Measurements from ENCODE around the gene MID1.
"Not testable (repeated sequence)": the region's sequence is repeated elsewhere in the genome, so short reads cannot be mapped to it uniquely, and the experiment has no call there.

The MID1 gene

GRCh38 chrX:10615931-10616774, 4.2 kb downstream of the MID1 start:
- no peak for DNase-seq

- DNase-seq, result no peak
Measured at GRCh38 chrX:10612215-10612614, 8.2 kb downstream of the MID1 start.

DNA sequence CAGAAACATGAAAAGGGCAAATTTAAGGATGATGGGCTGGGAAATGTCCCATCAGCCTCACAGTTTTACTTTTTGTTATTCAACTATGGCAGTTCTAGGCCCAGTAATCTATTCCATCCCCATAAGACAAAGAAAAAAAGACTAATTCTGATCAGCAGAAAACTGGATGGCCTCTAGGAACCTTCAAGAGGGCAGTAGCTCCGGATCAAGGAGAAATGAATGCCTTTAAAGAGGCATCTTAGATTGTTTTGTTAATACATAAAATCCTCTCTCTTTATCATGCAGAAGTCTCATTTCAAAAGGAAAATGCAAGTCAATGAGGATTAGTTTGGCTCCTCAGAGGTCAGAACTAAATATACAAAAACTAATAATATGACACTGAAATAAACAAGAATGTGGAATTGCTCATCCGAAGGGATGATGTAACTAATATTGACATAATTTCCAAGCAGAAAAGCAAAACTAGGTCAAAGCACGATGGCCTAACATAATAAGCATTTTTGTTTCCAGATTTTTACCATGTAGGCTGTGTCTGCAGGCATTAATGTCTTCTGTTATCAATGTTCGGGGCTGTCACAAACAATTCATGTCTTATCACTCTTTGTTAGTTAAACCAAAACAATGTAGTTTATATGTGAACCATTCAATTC, 8.8 kb downstream of the MID1 start:
- no peak for DNase-seq

DNA sequence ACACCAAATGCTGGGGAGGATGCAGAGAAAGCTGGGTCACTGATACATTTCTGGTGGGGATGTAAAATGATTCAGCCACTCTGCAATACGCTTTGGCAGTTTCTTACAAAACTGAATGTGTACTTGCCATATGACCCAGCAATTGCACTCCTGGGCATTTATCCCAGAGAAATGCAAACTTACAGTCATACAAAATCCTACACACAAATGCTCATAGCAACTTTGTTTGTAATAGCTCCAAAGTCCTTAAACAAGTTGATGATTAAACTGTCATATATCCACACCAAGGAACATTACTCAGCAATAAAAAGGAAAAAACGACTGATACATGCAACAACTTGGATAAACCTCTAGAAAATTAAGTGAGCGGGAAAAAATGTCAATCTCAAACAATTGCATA, 12.3 kb downstream of the MID1 start:
- no peak for DNase-seq

- no peak for DNase-seq
Measured at GRCh38 chrX:10607233-10607632, 13.2 kb downstream of the MID1 start.

GRCh38 chrX:10603612-10604011, 16.8 kb downstream of the MID1 start:
- DNase-seq, result no peak

- DNase-seq, result no peak
Measured at GRCh38 chrX:10602646-10603045, 17.7 kb downstream of the MID1 start.

DNA sequence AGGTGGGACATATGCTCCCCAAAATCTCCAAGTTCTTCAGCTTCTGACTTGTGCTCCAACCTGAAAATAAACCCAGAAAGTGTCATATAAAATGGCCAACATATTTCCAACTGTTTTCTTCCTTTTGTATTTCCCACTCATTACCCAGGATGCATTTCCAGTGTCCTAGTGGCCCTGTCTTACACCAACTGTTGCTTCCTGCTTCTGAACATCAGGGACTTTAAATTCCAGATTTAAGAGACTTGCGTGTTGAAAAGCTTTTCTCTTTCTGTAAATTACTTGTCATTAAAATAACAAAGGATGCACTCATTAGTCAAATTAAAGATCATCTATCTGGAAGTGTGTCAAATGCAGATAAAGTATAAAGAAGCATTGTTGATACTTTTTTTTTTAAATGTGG, 19.9 kb downstream of the MID1 start:
- no peak for DNase-seq

GRCh38 chrX:10598540-10598939, 21.8 kb downstream of the MID1 start:
- no peak for DNase-seq

DNA sequence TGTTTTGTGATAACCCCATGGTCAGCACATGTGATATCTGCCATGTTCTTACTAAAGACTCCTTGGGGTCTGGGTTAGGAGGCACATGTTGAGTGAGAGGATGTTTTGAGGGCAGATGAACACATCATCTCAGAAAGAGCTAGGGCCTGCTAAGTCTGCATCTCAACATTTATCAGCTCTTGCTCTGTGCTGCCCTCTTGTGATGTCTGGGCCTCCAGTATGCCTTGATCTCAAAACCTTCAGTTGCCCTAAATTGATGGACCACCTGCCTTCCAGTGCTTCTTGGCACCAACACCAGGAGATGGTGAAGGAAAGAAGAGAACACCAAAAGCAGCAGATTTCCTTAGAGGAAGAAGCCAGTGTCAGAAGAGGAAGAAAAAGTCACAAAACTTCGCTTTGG, 22.5 kb downstream of the MID1 start:
- no peak for DNase-seq

- DNase-seq, result no peak
Measured at GRCh38 chrX:10591363-10592335, 28.7 kb downstream of the MID1 start.

DNA sequence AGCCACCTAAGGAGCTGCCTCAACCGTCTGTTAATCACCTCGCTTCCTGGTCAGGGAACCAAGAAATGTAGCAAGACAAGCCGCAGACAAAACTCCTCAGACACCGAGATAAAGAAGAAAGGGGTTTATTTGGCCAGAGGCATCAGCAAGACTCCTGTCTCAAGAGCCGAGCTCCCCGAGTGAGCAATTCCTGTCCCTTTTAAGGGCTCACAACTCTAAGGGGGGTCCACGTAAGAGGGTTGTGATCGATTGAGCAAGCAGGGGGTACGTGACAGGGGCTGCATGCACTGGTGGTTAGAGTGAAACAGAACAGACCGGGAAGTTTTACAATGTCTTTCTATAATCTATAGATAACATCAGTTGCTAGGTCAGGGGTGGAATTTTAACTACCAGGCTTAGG, 30.6 kb downstream of the MID1 start:
- not testable (repeated sequence) for DNase-seq

DNA sequence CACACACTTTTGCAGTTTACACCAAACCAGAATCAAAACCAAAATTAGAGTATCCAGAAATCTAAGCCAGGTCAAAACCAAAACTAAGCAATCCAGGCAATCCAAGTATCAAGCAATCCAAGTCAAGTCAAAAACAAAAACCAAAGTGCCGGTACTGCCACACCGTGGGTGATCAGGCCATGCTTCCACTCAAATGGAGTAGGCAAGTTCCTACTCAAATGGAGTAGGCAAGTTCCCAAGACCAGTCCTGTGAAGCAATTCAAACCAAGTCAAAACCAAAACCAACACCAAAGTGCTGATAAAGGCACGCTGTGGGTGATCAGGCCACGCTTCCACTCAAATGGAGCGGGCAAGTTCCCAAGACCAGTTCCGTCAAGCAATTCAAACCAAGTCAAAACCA, 31.3 kb downstream of the MID1 start:
- DNase-seq, result no peak

- not testable (repeated sequence) for DNase-seq
Measured at GRCh38 chrX:10584882-10585281, 35.5 kb downstream of the MID1 start.

- no peak for DNase-seq
Measured at GRCh38 chrX:10582945-10583344, 37.4 kb downstream of the MID1 start.

- DNase-seq, result no peak
Measured at GRCh38 chrX:10582215-10582733, 38.1 kb downstream of the MID1 start.

DNA sequence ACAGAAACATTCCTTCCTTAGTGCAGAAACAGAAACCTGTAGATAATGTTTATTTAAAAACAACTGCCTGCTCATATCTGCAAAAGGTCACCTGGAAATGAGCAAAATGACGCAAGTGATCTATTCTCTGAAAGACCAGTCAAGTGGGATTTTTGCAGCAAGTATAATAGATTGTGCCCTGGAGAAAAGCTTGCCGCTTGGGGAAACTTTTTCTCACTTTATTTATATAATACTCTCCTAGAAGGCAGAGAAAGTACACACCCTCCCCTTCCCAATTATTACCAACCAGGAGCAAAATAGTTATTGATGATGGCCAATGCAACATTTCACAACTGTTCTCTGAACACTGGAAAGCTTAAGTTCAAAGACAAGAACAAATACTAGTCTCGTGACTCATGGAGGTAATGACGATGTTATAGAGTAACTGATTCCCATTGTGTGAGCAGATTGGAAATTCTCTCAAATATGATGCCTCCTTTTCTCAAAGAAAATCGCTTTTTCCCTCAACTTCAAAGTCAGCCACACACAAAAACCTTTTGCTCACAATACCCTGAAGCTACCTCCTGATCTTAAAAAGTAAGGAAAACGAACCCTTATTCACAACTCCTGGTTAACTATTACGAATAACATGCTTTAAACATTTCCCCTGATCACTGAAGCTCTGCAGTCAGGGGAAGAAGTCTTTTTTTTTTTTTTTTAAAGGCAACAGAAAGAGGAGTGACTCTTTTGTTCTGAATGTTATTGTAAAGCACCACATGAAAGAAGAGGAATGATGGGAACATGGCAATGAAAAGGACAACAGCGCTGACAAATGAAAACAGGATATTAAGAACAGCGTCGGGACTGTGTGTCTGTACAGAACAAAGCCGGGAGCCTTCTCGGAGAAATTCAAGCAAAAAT, 41.0 kb downstream of the MID1 start:
- no peak for DNase-seq

DNA sequence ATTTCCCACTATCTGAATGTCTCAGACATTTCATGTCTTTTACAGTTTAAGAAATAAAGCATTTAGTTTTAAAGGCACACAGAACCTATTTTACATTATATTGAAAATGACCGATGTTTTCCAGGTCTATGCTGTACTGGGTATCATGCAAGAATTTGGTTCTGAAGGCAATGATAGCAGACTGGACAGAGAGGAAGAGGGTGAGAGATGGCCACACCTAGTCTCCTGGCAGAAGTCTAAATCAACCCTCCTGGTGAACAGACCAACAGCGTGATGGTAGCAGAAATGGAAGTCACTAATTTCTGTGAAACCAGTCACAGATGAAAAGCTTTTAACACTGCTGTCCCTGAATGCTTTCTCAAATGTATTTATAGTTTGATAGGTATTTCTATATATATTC, 41.9 kb downstream of the MID1 start:
- DNase-seq, result no peak

DNA sequence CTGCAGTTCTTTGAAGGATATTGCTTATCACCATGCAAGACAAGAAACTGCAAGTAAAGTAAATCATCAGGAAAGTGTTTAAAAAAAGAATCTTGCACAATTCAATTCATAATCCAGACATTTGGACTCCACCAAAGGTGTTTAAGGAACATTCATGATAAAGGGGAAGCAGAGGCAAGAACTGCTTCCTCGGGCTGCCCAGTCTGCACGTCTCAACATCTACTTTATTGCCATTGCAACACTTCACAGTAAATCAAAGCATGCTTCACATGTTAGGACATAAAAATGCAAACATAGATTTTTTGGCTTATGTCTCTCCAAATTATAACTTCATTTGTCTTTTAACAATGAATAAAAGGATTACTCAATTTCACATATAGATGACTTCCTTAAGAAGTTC, 42.5 kb downstream of the MID1 start:
- DNase-seq, result no peak

DNA sequence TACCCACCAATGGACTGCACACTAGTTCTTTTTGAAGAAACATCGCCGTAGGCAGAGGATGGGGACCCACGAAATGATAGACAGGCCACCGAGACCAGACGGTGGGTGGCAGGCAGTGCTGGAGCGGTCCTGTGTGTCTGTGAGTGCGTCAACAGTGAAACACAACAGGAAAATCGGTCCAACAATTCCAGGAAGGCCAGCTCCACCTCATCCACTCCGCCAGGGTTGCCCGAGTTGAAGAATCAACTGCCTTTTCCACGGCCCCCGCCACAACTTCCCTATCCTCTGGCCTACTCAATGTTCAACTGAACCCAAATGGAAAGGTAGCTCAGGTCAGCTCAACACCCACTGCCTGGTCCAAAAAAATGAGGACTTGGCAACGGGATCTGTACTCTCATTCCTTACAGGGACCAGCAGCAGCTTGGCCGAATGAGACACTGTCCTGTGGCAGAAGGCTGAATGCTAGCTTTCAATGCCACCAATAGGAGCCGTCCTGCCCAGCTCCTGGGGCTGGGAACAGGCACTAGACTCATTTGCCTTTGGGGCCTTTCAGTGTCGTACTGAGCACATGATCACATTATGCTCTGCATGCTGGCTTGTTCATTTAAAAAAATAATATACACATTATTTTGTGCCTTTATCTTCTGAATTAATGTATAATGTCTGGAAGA, 43.5 kb downstream of the MID1 start:
- DNase-seq, result no peak

- no peak for DNase-seq
Measured at GRCh38 chrX:10576186-10576585, 44.2 kb downstream of the MID1 start.
